NCI-H187 (cell line): ENCODE data around the gene TSEN34.
A peak's percentile ranks its signal among the peaks of the same experiment; 100 is the strongest.
"Not testable (repeated sequence)": the region's sequence is repeated elsewhere in the genome, so short reads cannot be mapped to it uniquely, and the experiment has no call there.

Source experiments
- DNase-seq, 2 experiments: peaks; one replicate each; lab custom pipeline; 2025; lab: John Stamatoyannopoulos, UW

The TSEN34 gene

GRCh38 chr19:54160854-54161253, 30.3 kb upstream of the TSEN34 start:
- no peak for DNase-seq

DNA sequence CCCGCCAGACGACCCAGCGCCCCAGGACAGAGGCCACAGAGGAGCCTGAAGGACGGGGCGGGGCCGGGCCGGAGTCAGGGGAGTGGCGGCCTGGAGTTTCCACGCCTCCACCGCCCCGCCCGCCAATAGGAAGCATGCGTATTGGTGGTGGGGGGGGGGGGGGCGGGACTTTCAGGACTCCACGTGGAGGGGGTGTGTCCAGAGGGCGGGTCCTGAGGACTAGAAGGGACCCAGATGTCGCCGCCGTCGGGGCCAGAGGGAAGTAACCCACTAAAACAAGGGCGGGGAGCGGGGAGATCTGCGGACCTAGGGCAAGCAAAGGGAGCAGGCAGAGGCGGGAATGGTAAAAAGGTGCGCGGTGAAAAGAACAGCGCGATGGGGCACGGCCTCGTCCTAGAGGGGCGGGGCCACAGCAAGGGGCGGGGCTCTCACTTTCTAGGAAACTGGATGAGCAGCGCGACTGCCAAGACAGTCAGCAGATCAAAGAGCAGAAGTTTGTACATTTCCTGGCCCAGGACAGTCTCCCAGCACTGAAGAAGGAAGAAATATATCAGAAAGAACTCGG, 28.8 kb upstream of the TSEN34 start:
- DNase-seq: peak; percentile 75 to 82

DNA sequence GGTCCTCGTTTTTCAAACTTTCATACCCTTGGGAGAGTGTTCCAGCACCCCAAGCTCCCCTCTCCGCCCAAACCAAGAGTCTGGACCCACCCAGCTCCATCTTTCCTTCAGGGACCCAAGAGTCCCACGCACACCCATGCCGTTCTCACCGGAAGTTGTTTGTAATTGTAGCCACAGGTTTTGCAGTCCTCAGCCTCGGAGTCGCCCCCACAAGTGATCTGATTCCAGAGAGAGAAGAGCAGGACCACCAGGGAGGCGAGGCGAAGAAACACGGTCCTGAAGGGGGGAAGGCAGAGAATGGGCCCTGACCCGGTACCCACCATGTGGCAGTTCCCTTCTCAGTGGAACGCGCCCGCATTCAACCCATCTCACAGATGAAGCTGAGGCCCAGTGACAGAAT, 28.2 kb upstream of the TSEN34 start:
- no peak for DNase-seq

GRCh38 chr19:54164369-54165068, 26.6 kb upstream of the TSEN34 start:
- DNase-seq: peak; percentile 48 to 57

DNA sequence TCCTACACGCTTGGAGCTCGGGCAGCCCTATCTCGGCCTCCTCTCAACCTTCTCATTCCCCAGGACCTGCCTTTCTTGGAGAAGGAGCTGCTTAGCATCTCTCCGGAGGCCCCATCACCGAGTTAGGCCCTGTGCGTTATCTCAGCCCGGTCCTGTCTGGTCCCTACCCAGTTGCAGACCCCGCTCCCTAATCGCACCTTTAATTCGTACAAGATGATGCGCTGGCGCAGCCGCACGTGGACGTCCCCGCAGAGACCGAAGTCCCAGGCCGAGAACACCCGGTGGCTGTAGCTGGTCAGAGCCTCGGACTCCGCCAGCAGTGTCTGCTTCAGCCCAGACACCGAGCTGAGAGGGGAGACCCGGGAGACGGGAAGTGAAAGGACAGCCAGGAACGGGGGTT, 25.9 kb upstream of the TSEN34 start:
- no peak for DNase-seq

GRCh38 chr19:54168174-54168917, 22.8 kb upstream of the TSEN34 start:
- peak; percentile 66 to 80 for DNase-seq

- no peak for DNase-seq
These were observed 21.9 kb upstream of the TSEN34 start for GRCh38 chr19:54169149-54169740.

DNA sequence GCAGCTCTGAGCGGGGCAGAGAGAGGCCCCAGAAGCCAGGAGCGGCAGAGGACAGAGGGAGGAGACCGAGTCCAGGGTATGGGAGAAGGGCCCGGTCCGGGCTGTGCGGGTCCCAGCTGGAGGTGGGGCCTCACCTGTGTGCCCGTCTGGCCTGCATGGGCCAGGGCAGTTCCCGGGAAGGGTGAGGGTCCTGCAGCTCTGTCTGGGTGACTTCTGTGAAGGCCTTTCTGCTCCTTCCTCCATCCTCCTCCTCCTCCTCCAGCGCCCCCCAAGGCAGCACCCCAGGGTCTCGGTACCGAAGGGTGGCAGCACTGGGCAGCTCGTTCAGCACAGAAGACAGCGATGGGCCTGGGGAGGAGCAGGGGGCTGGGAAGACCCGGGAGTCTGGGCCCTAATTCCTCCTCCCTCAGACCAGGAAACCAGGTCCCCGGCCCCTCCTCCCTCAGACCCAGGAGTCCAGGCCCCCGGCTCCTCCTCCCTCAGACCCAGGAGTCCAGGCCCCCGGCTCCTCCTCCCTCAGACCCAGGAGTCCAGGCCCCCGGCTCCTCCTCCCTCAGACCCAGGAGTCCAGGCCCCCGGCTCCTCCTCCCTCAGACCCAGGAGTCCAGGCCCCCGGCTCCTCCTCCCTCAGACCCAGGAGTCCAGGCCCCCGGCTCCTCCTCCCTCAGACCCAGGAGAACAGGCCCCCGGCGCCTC, 19.2 kb upstream of the TSEN34 start:
- not testable (repeated sequence) for DNase-seq

GRCh38 chr19:54172471-54173358, 18.4 kb upstream of the TSEN34 start, which contains the start of gene TMC4:
Gene TMC4 (minus strand): TSS chr19:54173160. CDS start chr19:54173117, 43 bp downstream.
- peak in 1 of 2 experiments; percentile 41 for DNase-seq

- DNase-seq: no peak
These were observed 17.8 kb upstream of the TSEN34 start for GRCh38 chr19:54173359-54173699.

- no peak for DNase-seq
These were observed 16.9 kb upstream of the TSEN34 start for GRCh38 chr19:54173951-54174834.

GRCh38 chr19:54178581-54179261, 12.4 kb upstream of the TSEN34 start:
- peak; percentile 30 to 53 for DNase-seq

- DNase-seq: no peak
These were observed 11.8 kb upstream of the TSEN34 start for GRCh38 chr19:54179262-54179852.

DNA sequence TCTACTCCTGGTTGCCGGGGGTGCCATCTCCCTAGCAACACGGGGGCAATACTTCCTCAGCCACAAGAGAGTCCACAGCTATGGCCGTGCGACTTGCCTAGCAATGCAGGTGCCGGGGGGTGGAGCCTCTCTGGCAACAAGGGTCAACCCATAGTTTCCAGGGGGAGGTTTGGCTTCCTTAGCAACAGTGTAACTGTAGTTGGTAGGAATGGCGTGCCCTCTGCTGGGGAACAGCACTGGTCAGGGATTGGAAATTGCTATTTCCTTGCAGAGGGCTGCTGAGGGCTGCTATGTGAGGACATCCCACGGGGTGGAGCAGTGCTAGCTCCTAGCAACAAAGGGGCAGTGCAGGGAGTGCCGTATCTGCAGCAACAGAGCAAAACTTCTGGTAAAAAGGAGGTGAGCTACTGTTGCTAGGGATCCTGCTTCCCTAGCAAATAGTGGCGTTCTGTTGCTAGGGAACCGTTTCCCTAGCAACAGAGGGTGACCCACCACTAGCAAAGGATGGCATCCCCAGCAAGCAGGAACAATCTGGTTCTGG, 11.1 kb upstream of the TSEN34 start:
- DNase-seq: peak; percentile 23 to 59

DNA sequence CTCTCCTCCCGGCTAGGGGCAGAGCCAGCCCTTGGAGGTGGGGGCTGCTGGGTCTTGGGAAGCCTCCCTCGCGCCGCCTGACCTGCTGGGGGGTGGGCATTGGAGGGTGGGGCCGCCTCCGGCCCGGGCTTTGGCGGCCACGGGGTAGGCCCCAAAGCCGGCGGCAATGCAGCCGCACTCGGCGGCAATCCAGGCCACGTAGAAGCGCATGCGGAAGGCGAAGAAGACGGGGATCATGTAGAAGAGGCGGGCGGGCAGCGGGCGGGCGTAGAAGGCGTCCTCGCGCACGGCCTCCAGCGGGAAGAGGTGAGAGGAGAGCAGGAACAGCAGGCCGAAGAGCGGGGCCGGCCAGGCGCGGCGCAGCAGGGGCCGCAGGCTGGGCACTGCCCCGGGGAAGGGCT, 10.4 kb upstream of the TSEN34 start:
- no peak for DNase-seq

DNA sequence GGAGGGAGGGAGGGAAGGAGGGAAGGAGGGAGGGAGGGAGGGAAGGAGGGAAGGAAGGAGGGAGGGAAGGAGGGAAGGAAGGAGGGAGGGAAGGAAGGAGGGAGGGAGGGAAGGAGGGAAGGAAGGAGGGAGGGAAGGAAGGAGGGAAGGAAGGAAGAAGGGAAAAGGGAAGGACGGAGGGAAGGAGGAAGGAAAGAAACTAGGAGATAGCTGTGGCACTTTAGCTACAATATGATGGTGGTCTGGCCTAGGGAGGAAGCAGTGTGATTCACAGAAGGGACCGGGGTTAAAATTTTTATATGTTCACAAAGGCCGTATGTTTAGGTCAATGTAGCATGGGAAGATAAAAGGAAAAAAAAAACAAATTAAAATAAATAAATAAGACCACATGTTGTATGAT, 9.2 kb upstream of the TSEN34 start:
- not testable (repeated sequence) for DNase-seq

GRCh38 chr19:54183431-54183830, 7.7 kb upstream of the TSEN34 start:
- no peak for DNase-seq

- DNase-seq: no peak
These were observed 4.8 kb upstream of the TSEN34 start for GRCh38 chr19:54186351-54186750.

GRCh38 chr19:54186934-54187381, 4.2 kb upstream of the TSEN34 start:
- no peak for DNase-seq
